Caco-2 (cell line): Measurements from ENCODE around the gene APRT. TPM values are rescaled to one million over a fixed set of nuclear protein-coding genes. Genes with fewer than 3 reads are reported as not detected.

Source experiments
- BruUV-seq: library from RNA; stranded (reverse); fragments of 400-500 nt; replicated peaks from 2 replicates; lab custom pipeline; 2021; lab: Mats Ljungman, UMichigan
- CTCF ChIA-PET: fragments of 300-600 bp; sonication (Branson Sonifier 250); formaldehyde crosslinking; loops from one replicate; lab custom pipeline; 2022; ENCODE audit warnings: antibody characterized with exemption; lab: Charles Lee
- POLR2A ChIA-PET: fragments of 300-600 bp; sonication (Branson Sonifier 250); formaldehyde crosslinking; loops from one replicate; lab custom pipeline; 2022; ENCODE audit warnings: antibody characterized with exemption; lab: Charles Lee
- DNase-seq, 2 experiments: peaks; one replicate each; pipeline versions ENCODE4 v3.0.0 to v3.0.0-alpha.2; 2020 to 2022
- H3K27me3 ChIP-seq: replicated peaks from 2 replicates; pipeline ENCODE4 v1.6.0; 2011; ENCODE audit warnings: low read length; ENCODE audit not compliant: control insufficient read depth, insufficient read depth
- H3K36me3 ChIP-seq: 2 replicates; pipeline ENCODE4 v1.5.1; 2011; ENCODE audit warnings: low read length; ENCODE audit not compliant: control insufficient read depth, insufficient read depth
- H3K4me1 ChIP-seq: fragments of 250-450 bp; sonication (Bioruptor Pico); 2 replicates; pipeline ENCODE4 v1.5.1; 2020; ENCODE audit warnings: mild to moderate bottlenecking
- H3K4me3 ChIP-seq: 2 replicates; pipeline ENCODE4 v1.5.1; 2011; ENCODE audit warnings: low read depth, mild to moderate bottlenecking, control low read depth, low read length
- H3K9me3 ChIP-seq: fragments of 250-450 bp; sonication (Bioruptor Pico); 2 replicates; pipeline ENCODE4 v1.5.1; 2020; ENCODE audit warnings: mild to moderate bottlenecking, moderate library complexity
- H3K27ac Mint-ChIP-seq: one replicate; pipeline ENCODE4 v1.8.0; 2022; ENCODE audit warnings: mixed read lengths; ENCODE audit not compliant: unreplicated experiment
- H3K27me3 Mint-ChIP-seq: one replicate; pipeline ENCODE4 v1.8.0; 2022; ENCODE audit warnings: mixed read lengths; ENCODE audit not compliant: insufficient read depth, unreplicated experiment
- H3K36me3 Mint-ChIP-seq: one replicate; pipeline ENCODE4 v1.8.0; 2022; ENCODE audit warnings: mild to moderate bottlenecking, mixed read lengths; ENCODE audit not compliant: insufficient read depth, unreplicated experiment
- H3K4me1 Mint-ChIP-seq: one replicate; pipeline ENCODE4 v1.8.0; 2022; ENCODE audit warnings: low read depth, mixed read lengths; ENCODE audit not compliant: unreplicated experiment
- H3K4me3 Mint-ChIP-seq: one replicate; pipeline ENCODE4 v1.8.0; 2022; ENCODE audit warnings: mild to moderate bottlenecking, moderate library complexity, mixed read lengths; ENCODE audit not compliant: unreplicated experiment
- H3K9me3 Mint-ChIP-seq: one replicate; pipeline ENCODE4 v1.8.0; 2022; ENCODE audit warnings: mixed read lengths; ENCODE audit not compliant: unreplicated experiment
- CTCF ChIP-seq, 2 experiments: fragments of 200-600 bp in 1 of 2; IDR thresholded peaks; 1 replicate in 1 of 2; 2 replicates in 1 of 2; pipeline versions ENCODE4 v1.5.1 to v1.8.0; 2011 to 2022; ENCODE audit warnings: antibody characterized with exemption in 1 of 2, control low read depth in 1 of 2, inconsistent platforms in 1 of 2, low read depth in 1 of 2, low read length in 1 of 2, mild to moderate bottlenecking in 1 of 2, moderate library complexity in 1 of 2; ENCODE audit not compliant: insufficient read depth in 1 of 2, severe bottlenecking in 1 of 2, unreplicated experiment in 1 of 2
- intact Hi-C: fragments of 100-400 bp; cut with micrococcal nuclease; formaldehyde crosslinking; loops from one replicate; pipeline ENCODE4 v1.10.0; 2022; ENCODE audit not compliant: unreplicated experiment
- total RNA-seq: library from RNA; stranded (reverse); gene quantifications from 2 replicates; pipeline ENCODE4 v1.2.3, GENCODE V29; 2022

The APRT gene
- total RNA-seq, 1 experiment from 2014 or later, result 251 TPM

GRCh38 chr16:88828711-88829110 lies 17.0 kb upstream of the APRT start:
- Histone ChIP-seq H3K4me1 (no peaks in the 10 kb centered on the region), H3K27me3 (no peaks in the 10 kb centered on the region), H3K36me3 (no peaks in the 10 kb centered on the region; the same call in none of the 2 replicates), H3K9me3 (no peaks in the 10 kb centered on the region), H3K4me3 (no peak overlapping the region)
- CTCF ChIA-PET, result no interaction called here
- no TSS peak for BruUV-seq
- no peak for DNase-seq
- H3K4me3 Mint-ChIP-seq, result no peak overlapping the region
- peaks cover 12% of the 10 kb centered on the region for H3K36me3 Mint-ChIP-seq
- no peaks in the 10 kb centered on the region for H3K27me3 Mint-ChIP-seq
- no peak for TF ChIP-seq CTCF (IDR thresholded peaks at IDR 0.05; ENCODE audit: insufficient read depth in 1 of 2, low read depth in 1 of 2, low read length in 1 of 2, severe bottlenecking in 1 of 2, unreplicated experiment in 1 of 2)
- intact Hi-C loops, result no loop called here
- no peaks in the 10 kb centered on the region for H3K4me1 Mint-ChIP-seq
- POLR2A ChIA-PET, result no interaction called here
- H3K27ac Mint-ChIP-seq, result no peak overlapping the region
- no peaks in the 10 kb centered on the region for H3K9me3 Mint-ChIP-seq

- no TSS peak for BruUV-seq
- no peak overlapping the region for H3K4me3 Mint-ChIP-seq
These were observed 16.0 kb upstream of the APRT start for GRCh38 chr16:88827727-88828126.

GRCh38 chr16:88826070-88826840 lies 14.5 kb upstream of the APRT start:
- no peak for DNase-seq
- ChIA-PET POLR2A (no interaction called here), CTCF (no interaction called here)
- BruUV-seq, result no TSS peak
- peaks cover 17% of the 10 kb centered on the region for H3K36me3 Mint-ChIP-seq
- no peaks in the 10 kb centered on the region for H3K4me1 Mint-ChIP-seq
- no peak overlapping the region for H3K27ac Mint-ChIP-seq
- no peak for TF ChIP-seq CTCF (IDR thresholded peaks at IDR 0.05; ENCODE audit: insufficient read depth in 1 of 2, low read depth in 1 of 2, low read length in 1 of 2, severe bottlenecking in 1 of 2, unreplicated experiment in 1 of 2)
- H3K4me3 Mint-ChIP-seq, result no peak overlapping the region
- no peak overlapping the region for H3K4me3 ChIP-seq
- H3K27me3 ChIP-seq, result no peaks in the 10 kb centered on the region
- no peaks in the 10 kb centered on the region for H3K9me3 Mint-ChIP-seq
- H3K9me3 ChIP-seq, result no peaks in the 10 kb centered on the region
- intact Hi-C loops, result no loop called here
- no peaks in the 10 kb centered on the region; the same call in none of the 2 replicates for H3K36me3 ChIP-seq
- no peaks in the 10 kb centered on the region for H3K4me1 ChIP-seq
- H3K27me3 Mint-ChIP-seq, result no peaks in the 10 kb centered on the region

More at GRCh38 chr16:88827727-88828126, 16.0 kb upstream of the APRT start:
- TF ChIP-seq CTCF (IDR thresholded peaks at IDR 0.05; ENCODE audit: insufficient read depth in 1 of 2, low read depth in 1 of 2, low read length in 1 of 2, severe bottlenecking in 1 of 2, unreplicated experiment in 1 of 2), result no peak
- Mint-ChIP-seq H3K27me3 (no peaks in the 10 kb centered on the region), H3K27ac (no peak overlapping the region), H3K36me3 (peaks cover 15% of the 10 kb centered on the region), H3K4me1 (no peaks in the 10 kb centered on the region), H3K9me3 (no peaks in the 10 kb centered on the region)
- intact Hi-C loops, result no loop called here
- no peak overlapping the region for H3K4me3 ChIP-seq
- ChIA-PET POLR2A (no interaction called here), CTCF (no interaction called here)
- no peaks in the 10 kb centered on the region for H3K9me3 ChIP-seq
- no peaks in the 10 kb centered on the region for H3K27me3 ChIP-seq
- DNase-seq, result no peak
- no peaks in the 10 kb centered on the region; the same call in none of the 2 replicates for H3K36me3 ChIP-seq
- H3K4me1 ChIP-seq, result no peaks in the 10 kb centered on the region
